IMR-90 (cell line): Measurements from ENCODE around the gene CFAP73.

Experiments
- BHLHE40 ChIP-seq: fragments of 150-350 bp; IDR thresholded peaks from 2 replicates; pipeline ENCODE4 v1.6.1; 2016; ENCODE audit warnings: mild to moderate bottlenecking, low read depth, low read length
- CHD1 ChIP-seq: IDR thresholded peaks from 2 replicates; pipeline ENCODE4 v1.6.1; 2012; ENCODE audit warnings: low read depth, low read length, improper control_type of control experiment
- FOS ChIP-seq: fragments of 150-350 bp; IDR thresholded peaks from 2 replicates; pipeline ENCODE4 v1.6.1; 2016; ENCODE audit warnings: low read depth, low read length
- MAFK ChIP-seq: IDR thresholded peaks from 2 replicates; pipeline ENCODE4 v1.6.1; 2012; ENCODE audit warnings: low read depth, low read length, improper control_type of control experiment
- MXI1 ChIP-seq: IDR thresholded peaks from 2 replicates; pipeline ENCODE4 v1.6.1; 2012; ENCODE audit warnings: low read depth, mild to moderate bottlenecking, low read length, moderate library complexity, borderline replicate concordance
- NFE2L2 ChIP-seq: fragments of 150-350 bp; IDR thresholded peaks from 2 replicates; pipeline ENCODE4 v1.6.1; 2016; ENCODE audit warnings: low read depth, mild to moderate bottlenecking, low read length
- POLR2A ChIP-seq: IDR thresholded peaks from 2 replicates; pipeline ENCODE4 v1.6.1; 2012; ENCODE audit warnings: mild to moderate bottlenecking, low read depth, low read length
- RAD21 ChIP-seq: IDR thresholded peaks from 2 replicates; pipeline ENCODE4 v1.6.1; 2012; ENCODE audit warnings: low read length, improper control_type of control experiment
- RCOR1 ChIP-seq: IDR thresholded peaks from 2 replicates; pipeline ENCODE4 v1.6.1; 2012; ENCODE audit warnings: mild to moderate bottlenecking, low read length, improper control_type of control experiment; ENCODE audit not compliant: insufficient replicate concordance
- RFX5 ChIP-seq: IDR thresholded peaks from 2 replicates; pipeline ENCODE4 v1.8.0; 2012; ENCODE audit warnings: low read depth, mild to moderate bottlenecking, low read length, moderate library complexity
- SMC3 ChIP-seq: fragments of 150-350 bp; IDR thresholded peaks from 2 replicates; pipeline ENCODE4 v1.6.1; 2016; ENCODE audit warnings: low read depth, mild to moderate bottlenecking, antibody characterized with exemption, low read length, moderate library complexity
- USF2 ChIP-seq: fragments of 150-350 bp; IDR thresholded peaks from 2 replicates; pipeline ENCODE4 v1.6.1; 2017; ENCODE audit warnings: mild to moderate bottlenecking, antibody characterized with exemption, low read length, low read depth
- TF ChIP-seq, protein P1 (sequence below): conservative IDR thresholded peaks from 2 replicates; pipeline ENCODE4 v1.5.1; 2012; ENCODE audit warnings: mild to moderate bottlenecking, low read depth, low read length, improper control_type of control experiment
- TF ChIP-seq, protein P2 (sequence below): fragments of 150-350 bp; IDR thresholded peaks from 2 replicates; pipeline ENCODE4 v1.6.1; 2016; ENCODE audit warnings: low read depth, mild to moderate bottlenecking, low read length, moderate library complexity, borderline replicate concordance

- no peak for TF ChIP-seq POLR2A
- TF ChIP-seq FOS = no peak
- no peak for TF ChIP-seq BHLHE40
- TF ChIP-seq MAFK = no peak
- no peak for TF ChIP-seq SMC3
- TF ChIP-seq, protein P1, sequence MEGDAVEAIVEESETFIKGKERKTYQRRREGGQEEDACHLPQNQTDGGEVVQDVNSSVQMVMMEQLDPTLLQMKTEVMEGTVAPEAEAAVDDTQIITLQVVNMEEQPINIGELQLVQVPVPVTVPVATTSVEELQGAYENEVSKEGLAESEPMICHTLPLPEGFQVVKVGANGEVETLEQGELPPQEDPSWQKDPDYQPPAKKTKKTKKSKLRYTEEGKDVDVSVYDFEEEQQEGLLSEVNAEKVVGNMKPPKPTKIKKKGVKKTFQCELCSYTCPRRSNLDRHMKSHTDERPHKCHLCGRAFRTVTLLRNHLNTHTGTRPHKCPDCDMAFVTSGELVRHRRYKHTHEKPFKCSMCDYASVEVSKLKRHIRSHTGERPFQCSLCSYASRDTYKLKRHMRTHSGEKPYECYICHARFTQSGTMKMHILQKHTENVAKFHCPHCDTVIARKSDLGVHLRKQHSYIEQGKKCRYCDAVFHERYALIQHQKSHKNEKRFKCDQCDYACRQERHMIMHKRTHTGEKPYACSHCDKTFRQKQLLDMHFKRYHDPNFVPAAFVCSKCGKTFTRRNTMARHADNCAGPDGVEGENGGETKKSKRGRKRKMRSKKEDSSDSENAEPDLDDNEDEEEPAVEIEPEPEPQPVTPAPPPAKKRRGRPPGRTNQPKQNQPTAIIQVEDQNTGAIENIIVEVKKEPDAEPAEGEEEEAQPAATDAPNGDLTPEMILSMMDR = no peak
- no peak for TF ChIP-seq CHD1
- TF ChIP-seq USF2 = no peak
- TF ChIP-seq MXI1 = no peak
- no peak for TF ChIP-seq NFE2L2
- no peak for TF ChIP-seq RFX5
- no peak for TF ChIP-seq RAD21
- TF ChIP-seq, protein P2, sequence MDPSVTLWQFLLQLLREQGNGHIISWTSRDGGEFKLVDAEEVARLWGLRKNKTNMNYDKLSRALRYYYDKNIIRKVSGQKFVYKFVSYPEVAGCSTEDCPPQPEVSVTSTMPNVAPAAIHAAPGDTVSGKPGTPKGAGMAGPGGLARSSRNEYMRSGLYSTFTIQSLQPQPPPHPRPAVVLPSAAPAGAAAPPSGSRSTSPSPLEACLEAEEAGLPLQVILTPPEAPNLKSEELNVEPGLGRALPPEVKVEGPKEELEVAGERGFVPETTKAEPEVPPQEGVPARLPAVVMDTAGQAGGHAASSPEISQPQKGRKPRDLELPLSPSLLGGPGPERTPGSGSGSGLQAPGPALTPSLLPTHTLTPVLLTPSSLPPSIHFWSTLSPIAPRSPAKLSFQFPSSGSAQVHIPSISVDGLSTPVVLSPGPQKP = no peak
- TF ChIP-seq RCOR1 = no peak
These were observed 3.6 kb upstream of the CFAP73 start for GRCh38 chr12:113145720-113146551.
